RPMI8226 (cell line): Measurements from ENCODE around the gene WRAP53.
"Not testable (repeated sequence)": the region's sequence is repeated elsewhere in the genome, so short reads cannot be mapped to it uniquely, and the experiment has no call there.

ENCODE experiments used
- DNase-seq: peaks from one replicate; pipeline ENCODE4 v3.0.0-alpha.2; 2015

WRAP53 gene

GRCh38 chr17:7687908-7688807, at the start of gene WRAP53:
WRAP53 (plus strand) TSS chr17:7688477; CDS start chr17:7688649, 172 bp downstream.
- DNase-seq, result peak; percentile 91

GRCh38 chr17:7640783-7641182, 47.5 kb upstream of the WRAP53 start:
- no peak for DNase-seq

GRCh38 chr17:7641635-7642034, 46.6 kb upstream of the WRAP53 start:
- DNase-seq, result not testable (repeated sequence)

- no peak for DNase-seq
Observed at GRCh38 chr17:7644775-7645174, 43.5 kb upstream of the WRAP53 start.

- DNase-seq, result no peak
Observed at GRCh38 chr17:7646457-7646856, 41.8 kb upstream of the WRAP53 start.

- DNase-seq, result no peak
Observed at GRCh38 chr17:7647018-7647417, 41.3 kb upstream of the WRAP53 start.

GRCh38 chr17:7650509-7651096, 37.7 kb upstream of the WRAP53 start, which contains the start of gene ATP1B2:
ATP1B2 (plus strand) TSS chr17:7650926; CDS start chr17:7651519, 593 bp downstream.
- peak; percentile 68 for DNase-seq

- no peak for DNase-seq
Observed at GRCh38 chr17:7651097-7651664, 37.1 kb upstream of the WRAP53 start.

- no peak for DNase-seq
Observed at GRCh38 chr17:7651665-7652387, 36.5 kb upstream of the WRAP53 start.

GRCh38 chr17:7652388-7653356, 35.6 kb upstream of the WRAP53 start:
- no peak for DNase-seq

- DNase-seq, result no peak
Observed at GRCh38 chr17:7654832-7655540, 33.3 kb upstream of the WRAP53 start.

- no peak for DNase-seq
Observed at GRCh38 chr17:7655541-7655840, 32.8 kb upstream of the WRAP53 start.

- DNase-seq, result no peak
Observed at GRCh38 chr17:7656958-7657609, 31.2 kb upstream of the WRAP53 start.

GRCh38 chr17:7667656-7668406, 20.4 kb upstream of the WRAP53 start:
- DNase-seq, result no peak

GRCh38 chr17:7668482-7668881, 19.8 kb upstream of the WRAP53 start:
- DNase-seq, result no peak

GRCh38 chr17:7673239-7673638, 15.0 kb upstream of the WRAP53 start:
- DNase-seq, result peak; percentile 15

- no peak for DNase-seq
Observed at GRCh38 chr17:7674934-7675333, 13.3 kb upstream of the WRAP53 start.

GRCh38 chr17:7676533-7676932, 11.7 kb upstream of the WRAP53 start:
- DNase-seq, result no peak

GRCh38 chr17:7677388-7678067, 10.7 kb upstream of the WRAP53 start:
- no peak for DNase-seq
